ENCODE data around the gene VSTM1. TPM values are rescaled to one million over a fixed set of nuclear protein-coding genes. Genes with fewer than 3 reads are reported as not detected.
"Not testable (repeated sequence)": the region's sequence is repeated elsewhere in the genome, so short reads cannot be mapped to it uniquely, and the experiment has no call there.

The VSTM1 gene
- total RNA-seq, 8 experiments from 2014 or later: 1.7 TPM; not detected in 7

DNA sequence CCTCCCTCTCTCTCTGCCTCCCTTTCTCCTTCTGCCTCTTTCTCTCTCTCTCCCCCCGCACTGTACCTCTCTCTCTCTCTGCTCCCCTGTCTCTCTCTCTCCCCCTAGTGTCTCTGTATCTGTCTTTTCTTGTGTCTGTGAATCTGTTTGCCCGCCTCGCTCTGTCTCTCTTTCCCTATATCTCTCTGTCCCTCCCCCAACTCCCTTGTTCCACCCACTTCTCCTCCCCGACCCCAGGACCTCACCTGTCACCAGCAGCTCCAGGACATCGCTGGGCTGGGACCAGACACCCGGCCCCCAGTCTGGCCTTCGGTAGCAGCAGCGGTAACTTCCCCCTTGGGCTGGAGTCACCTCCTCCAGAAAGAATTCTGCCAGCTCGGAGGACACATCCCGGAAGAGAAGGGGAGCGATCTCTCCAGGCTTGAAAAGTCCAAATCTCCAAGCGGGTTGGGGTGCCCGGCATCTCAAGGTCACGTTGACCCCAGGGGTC is 33.0 kb upstream of the VSTM1 start:
- ATAC-seq (replicated peaks in 6 of 8): peak in 4 of 8 experiments; percentile 20 to 56 (median 42)
- H3K27ac ChIP-seq: no peak overlapping the region
- WGBS, 10 experiments: 0 to 60% (median 14%) methylated on average over 1 to 6 of the region's 14 CpGs; no CpG with 5 or more reads in 3 of the 10 experiments
- H3K4me1 ChIP-seq (replicated peaks in 1 of 2): peaks cover 0 to 6% of the 10 kb centered on the region in 2 donors
- H3K4me3 ChIP-seq: no peak overlapping the region
- in situ Hi-C loops (cut with MboI; ENCODE audit: low pct_unique_long_range_greater_than_20kb in 2 of 9, low sequenced_read_pairs in 9 of 9, unreplicated experiment in 9 of 9): no loop called here

DNA sequence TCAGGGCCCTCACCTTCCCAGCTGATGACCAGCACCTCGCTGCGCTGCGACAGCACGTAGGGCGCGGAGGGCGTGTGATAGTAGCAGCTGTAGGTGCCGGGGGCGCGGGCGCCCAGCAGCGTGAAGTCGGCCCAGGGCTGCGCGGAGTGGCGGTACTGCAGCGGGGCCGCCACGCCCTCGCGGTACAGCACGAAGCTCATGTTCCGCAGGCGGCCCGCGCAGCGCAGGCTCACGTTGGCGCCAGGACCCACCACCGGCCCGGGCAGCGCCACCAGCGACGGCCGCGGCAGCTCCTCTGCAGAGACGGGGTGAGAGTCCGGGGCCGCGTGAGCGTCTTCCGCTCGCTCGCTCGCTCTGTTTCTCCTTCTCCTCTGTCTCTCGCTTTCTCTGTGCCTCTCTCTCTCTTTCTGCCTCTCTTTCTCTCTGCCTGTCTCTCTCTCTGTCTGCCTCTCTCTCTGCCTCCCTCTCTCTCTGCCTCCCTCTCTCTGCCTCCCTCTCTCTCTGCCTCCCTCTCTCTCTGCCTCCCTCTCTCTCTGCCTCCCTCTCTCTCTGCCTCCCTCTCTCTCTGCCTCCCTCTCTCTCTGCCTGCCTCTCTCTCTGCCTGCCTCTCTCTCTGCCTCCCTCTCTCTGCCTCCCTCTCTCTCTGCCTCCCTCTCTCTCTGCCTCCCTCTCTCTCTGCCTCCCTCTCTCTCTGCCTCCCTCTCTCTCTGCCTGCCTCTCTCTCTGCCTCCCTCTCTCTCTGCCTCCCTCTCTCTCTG is 32.3 kb upstream of the VSTM1 start:
- H3K27ac ChIP-seq; H3K4me1 ChIP-seq (replicated peaks in 1 of 2); in situ Hi-C loops (cut with MboI; ENCODE audit: low pct_unique_long_range_greater_than_20kb in 2 of 9, low sequenced_read_pairs in 9 of 9, unreplicated experiment in 9 of 9): not testable (repeated sequence)
- H3K4me3 ChIP-seq: peak overlapping the region; percentile 6 to 25 (median 22)
- peak; percentile 84 to 94 (median 88) for ATAC-seq (replicated peaks in 6 of 8)
- 0 to 20% (median 5%) methylated on average over 4 to 17 of the region's 46 CpGs; no CpG with 5 or more reads in 6 of the 10 experiments for WGBS, 10 experiments

DNA sequence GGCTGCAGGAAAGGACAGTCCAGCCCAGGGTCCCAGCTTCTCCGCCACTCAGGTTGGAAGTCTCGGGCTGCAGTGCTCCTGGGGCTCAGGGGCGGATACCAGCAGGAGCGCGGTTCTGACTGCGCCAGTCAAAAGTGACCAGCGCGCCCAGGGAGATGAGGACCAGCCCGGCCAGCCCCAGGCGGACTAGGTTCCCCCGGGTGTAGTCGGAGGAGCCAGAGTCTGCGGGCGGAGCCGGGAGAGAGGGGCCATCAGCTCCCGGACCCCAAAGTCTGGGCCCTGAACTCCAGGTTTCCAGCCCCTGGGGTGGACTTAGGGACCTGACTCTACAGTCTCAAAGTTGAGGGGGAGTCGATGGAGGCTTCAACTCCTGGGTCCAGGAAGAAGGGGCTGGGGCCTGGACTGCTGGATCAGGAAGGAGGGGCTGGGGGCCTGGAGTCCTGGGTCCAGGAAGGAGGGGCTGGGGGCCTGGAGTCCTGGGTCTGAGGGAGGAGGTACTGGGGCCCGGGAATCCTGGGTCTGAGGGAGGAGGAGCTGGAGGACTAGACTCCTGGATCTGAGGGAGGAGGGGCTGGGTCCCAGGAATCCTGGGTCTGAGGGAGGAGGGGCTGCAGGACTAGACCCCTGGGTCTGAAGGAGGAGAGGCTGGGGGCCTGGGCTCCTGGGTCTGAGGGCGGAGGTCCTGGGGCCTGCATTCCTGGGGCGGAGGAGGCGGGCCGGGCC is 31.6 kb upstream of the VSTM1 start:
- peak overlapping the region in 4 of 5 donors; percentile 10 to 25 (median 24) for H3K4me3 ChIP-seq
- 73 to 80% (median 78%) methylated on average over 3 to 14 of the region's 22 CpGs; no CpG with 5 or more reads in 7 of the 10 experiments for WGBS, 10 experiments
- ATAC-seq (replicated peaks in 6 of 8): no peak

DNA sequence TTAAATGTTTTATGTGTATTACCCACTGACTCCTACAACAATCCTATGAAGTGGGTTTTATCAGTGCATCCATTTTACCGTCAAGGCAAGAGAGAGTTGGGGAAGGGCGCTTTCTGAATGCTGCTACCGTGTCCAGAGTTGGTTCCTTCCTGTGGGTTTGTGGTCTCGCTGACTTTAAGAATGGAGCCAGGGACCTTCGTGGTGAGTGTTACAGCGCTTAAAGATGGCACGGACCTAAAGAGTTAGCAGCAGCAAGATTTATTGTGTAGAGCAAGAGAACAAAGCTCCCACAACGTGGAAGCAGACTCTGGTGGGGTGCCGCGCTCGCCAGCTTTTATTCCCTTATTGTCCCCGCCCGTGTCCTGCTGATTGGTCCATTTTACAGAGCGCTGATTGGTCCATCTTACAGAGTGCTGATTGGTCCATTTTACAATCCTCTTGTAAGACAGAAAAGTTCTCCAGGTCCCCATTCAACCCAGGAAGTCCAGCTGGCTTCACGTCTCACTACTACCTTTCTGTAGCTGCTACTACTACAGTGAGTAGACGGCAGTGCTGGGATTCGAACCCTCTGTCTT is 30.8 kb upstream of the VSTM1 start:
- H3K27ac ChIP-seq: no peak overlapping the region
- WGBS, 10 experiments: 75 to 100% (median 90%) methylated on average over 1 to 14 of the region's 17 CpGs; no CpG with 5 or more reads in 2 of the 10 experiments
- H3K4me3 ChIP-seq: no peak overlapping the region
- H3K4me1 ChIP-seq (replicated peaks in 1 of 2): peaks cover 0 to 6% of the 10 kb centered on the region in 2 donors
- ATAC-seq (replicated peaks in 6 of 8): no peak
- in situ Hi-C loops (cut with MboI; ENCODE audit: low pct_unique_long_range_greater_than_20kb in 2 of 9, low sequenced_read_pairs in 9 of 9, unreplicated experiment in 9 of 9): no loop called here

More for the DNA sequence above, 31.6 kb upstream of the VSTM1 start:
- in situ Hi-C loops (cut with MboI; ENCODE audit: low pct_unique_long_range_greater_than_20kb in 2 of 9, low sequenced_read_pairs in 9 of 9, unreplicated experiment in 9 of 9): no loop called here
- Histone ChIP-seq H3K4me1 (replicated peaks in 1 of 2) (peaks cover 0 to 6% of the 10 kb centered on the region in 2 donors), H3K27ac (no peak overlapping the region)

DNA sequence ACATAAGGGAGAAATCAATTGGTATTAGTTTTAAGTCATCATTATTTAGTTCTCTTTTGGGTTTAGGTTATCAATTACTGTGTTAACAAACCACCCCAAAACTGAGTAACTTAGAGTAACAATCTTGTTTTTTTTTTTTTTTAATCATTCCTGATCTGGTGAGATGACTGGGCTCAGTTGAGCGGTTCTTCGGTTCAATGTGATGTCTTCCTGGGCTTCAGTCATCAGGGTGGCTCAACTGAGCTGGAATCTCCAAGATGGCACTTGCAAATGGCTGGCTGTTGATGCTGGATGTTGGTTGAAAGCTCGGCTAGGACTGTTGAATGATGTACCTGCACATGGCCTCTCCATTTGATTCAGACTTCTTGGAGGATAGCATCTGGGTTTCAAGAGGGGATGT is 20.7 kb upstream of the VSTM1 start:
- no peak overlapping the region for H3K27ac ChIP-seq
- no peaks in the 10 kb centered on the region for H3K4me1 ChIP-seq (replicated peaks in 1 of 2)
- no peak for ATAC-seq (replicated peaks in 6 of 8)
- in situ Hi-C loops (cut with MboI; ENCODE audit: low pct_unique_long_range_greater_than_20kb in 2 of 9, low sequenced_read_pairs in 9 of 9, unreplicated experiment in 9 of 9): no loop called here
- 0 to 100% (median 52%) methylated on average over 1 to 3 of the region's 3 CpGs; no CpG with 5 or more reads in 4 of the 10 experiments for WGBS, 10 experiments
- no peak overlapping the region for H3K4me3 ChIP-seq

DNA sequence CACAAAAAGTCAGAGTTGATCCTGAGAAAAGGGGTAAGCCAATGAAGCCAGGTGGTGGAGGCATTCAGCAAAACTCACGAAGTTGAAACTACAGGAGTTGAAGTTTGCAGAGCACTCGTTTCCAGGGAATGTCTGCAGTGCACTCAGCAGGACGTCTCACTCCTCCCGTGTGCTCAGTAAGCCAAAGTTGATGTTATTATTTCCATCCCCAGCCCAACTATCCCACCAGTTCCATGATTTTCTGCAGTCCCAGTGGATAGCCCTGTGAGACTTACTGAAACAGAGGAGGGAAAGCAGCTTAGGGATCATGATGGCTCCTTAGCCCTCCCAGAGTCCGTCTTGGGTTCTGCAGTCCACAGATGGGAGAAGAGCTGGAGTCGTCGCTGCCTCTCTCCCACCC is 17.3 kb upstream of the VSTM1 start, which contains the start of gene TARM1:
Gene TARM1, minus strand, starts transcription at position 334 of the 400 bp plus-strand sequence. Its CDS starts 25 bp downstream, at position 309.
- 67 to 100% (median 86%) methylated on average over 1 to 6 of the region's 7 CpGs; no CpG with 5 or more reads in 2 of the 10 experiments for WGBS, 10 experiments
- Histone ChIP-seq H3K27ac (no peak within 1 kb of the TSS), H3K4me1 (replicated peaks in 1 of 2) (no peaks in the 10 kb centered on the region), H3K4me3 (no peak within 1 kb of the TSS)
- no peak for ATAC-seq (replicated peaks in 6 of 8)
- in situ Hi-C loops (cut with MboI; ENCODE audit: low pct_unique_long_range_greater_than_20kb in 2 of 9, low sequenced_read_pairs in 9 of 9, unreplicated experiment in 9 of 9): no loop called here

DNA sequence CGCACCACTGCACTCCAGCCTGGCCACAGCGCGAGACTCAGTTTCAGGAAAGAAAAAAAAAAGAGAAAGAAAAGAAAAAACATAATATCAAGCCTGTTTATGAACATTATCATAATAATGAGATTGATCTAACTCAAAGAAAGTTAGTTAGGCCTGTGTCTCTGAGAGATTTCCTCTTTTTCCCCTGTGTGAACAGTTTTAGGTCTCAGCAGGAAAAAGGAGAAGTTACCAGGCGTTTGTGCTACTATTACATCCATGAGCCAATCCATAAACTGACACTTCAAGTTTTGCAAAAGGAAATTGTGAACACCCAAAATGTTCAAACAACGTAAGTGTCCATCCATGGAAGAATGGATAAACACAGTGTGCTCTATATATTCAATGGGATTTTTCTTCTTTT is 13.6 kb upstream of the VSTM1 start:
- Histone ChIP-seq H3K27ac (no peak overlapping the region), H3K4me1 (replicated peaks in 1 of 2) (no peaks in the 10 kb centered on the region), H3K4me3 (no peak overlapping the region)
- 32 to 100% (median 80%) methylated on average over 1 to 5 of the region's 5 CpGs for WGBS, 10 experiments
- ATAC-seq (replicated peaks in 6 of 8): no peak
- in situ Hi-C loops (cut with MboI; ENCODE audit: low pct_unique_long_range_greater_than_20kb in 2 of 9, low sequenced_read_pairs in 9 of 9, unreplicated experiment in 9 of 9): no loop called here

DNA sequence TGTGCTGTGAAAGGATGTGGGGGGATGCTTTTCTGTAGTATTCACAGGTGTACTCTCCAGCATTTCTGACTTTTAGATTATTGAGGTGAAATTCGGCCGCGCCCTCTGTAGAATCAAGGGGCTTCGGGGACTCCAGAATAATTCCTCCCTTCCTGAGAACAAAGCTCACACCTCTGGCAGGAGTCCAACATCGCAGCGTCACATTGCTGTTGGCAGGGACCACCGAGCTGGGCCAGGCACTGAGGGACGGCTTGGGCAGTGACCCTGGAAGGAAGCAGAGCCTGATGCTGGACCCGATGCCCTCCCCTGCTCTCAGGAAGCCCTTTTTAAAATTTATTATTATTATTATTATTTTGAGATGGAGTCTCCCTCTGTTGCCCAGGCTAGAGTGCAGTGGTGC is 11.2 kb upstream of the VSTM1 start:
- Histone ChIP-seq H3K4me1 (replicated peaks in 1 of 2) (no peaks in the 10 kb centered on the region), H3K27ac (no peak overlapping the region), H3K4me3 (no peak overlapping the region)
- in situ Hi-C loops (cut with MboI; ENCODE audit: low pct_unique_long_range_greater_than_20kb in 2 of 9, low sequenced_read_pairs in 9 of 9, unreplicated experiment in 9 of 9): no loop called here
- ATAC-seq (replicated peaks in 6 of 8): no peak
- WGBS, 10 experiments: 20 to 81% (median 71%) methylated on average over 1 to 7 of the region's 9 CpGs; no CpG with 5 or more reads in 4 of the 10 experiments

DNA sequence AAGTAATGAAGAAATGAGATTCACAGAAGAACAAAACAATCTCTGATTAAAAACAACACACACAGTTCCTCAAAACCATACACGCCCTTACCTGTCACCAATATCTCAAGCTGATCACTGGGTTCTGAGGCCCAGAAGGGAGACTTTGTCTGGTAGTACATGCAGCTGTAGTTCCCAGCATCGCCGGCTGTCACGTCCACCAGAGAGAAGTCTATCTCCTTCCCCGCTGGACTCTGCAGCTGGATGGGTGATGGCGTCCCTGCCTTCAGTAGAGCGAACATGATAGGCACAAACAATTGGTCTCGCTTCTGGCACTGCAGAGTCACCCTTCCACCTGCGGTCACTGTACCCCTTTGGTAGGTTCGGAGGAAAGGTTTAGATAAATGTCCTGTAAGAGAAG is 10.1 kb upstream of the VSTM1 start:
- in situ Hi-C loops (cut with MboI; ENCODE audit: low pct_unique_long_range_greater_than_20kb in 2 of 9, low sequenced_read_pairs in 9 of 9, unreplicated experiment in 9 of 9): no loop called here
- 51 to 93% (median 74%) methylated on average over 1 to 8 of the region's 10 CpGs; no CpG with 5 or more reads in 2 of the 10 experiments for WGBS, 10 experiments
- H3K4me3 ChIP-seq: no peak overlapping the region
- no peaks in the 10 kb centered on the region for H3K4me1 ChIP-seq (replicated peaks in 1 of 2)
- H3K27ac ChIP-seq: no peak overlapping the region
- no peak for ATAC-seq (replicated peaks in 6 of 8)

DNA sequence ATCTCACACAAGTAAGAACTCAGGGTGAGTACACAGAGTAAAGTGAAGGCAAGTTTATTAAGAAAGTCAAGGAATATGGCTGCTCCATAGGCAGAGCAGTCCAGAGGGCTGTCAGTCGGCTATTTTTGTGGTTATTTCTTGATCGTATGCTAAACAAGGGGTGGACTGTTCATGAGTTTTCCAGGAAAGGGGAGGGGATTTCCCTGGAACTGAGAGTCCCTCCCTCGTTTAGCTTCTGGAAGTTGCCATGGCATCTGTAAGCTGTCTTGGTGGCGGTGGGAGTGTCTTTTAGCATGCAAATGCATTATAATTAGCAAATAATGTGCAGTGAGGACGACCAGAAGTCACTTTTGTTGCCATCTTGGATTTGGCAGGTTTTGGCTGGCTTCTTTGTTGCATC is 5.8 kb upstream of the VSTM1 start:
- 0 to 67% (median 10%) methylated on average over 1 to 4 of the region's 5 CpGs; no CpG with 5 or more reads in 5 of the 10 experiments for WGBS, 10 experiments
- H3K27ac ChIP-seq: no peak overlapping the region
- no peaks in the 10 kb centered on the region for H3K4me1 ChIP-seq (replicated peaks in 1 of 2)
- in situ Hi-C loops (cut with MboI; ENCODE audit: low pct_unique_long_range_greater_than_20kb in 2 of 9, low sequenced_read_pairs in 9 of 9, unreplicated experiment in 9 of 9): no loop called here
- peak in 2 of 8 experiments; percentile 51 to 55 for ATAC-seq (replicated peaks in 6 of 8)
- no peak overlapping the region for H3K4me3 ChIP-seq

DNA sequence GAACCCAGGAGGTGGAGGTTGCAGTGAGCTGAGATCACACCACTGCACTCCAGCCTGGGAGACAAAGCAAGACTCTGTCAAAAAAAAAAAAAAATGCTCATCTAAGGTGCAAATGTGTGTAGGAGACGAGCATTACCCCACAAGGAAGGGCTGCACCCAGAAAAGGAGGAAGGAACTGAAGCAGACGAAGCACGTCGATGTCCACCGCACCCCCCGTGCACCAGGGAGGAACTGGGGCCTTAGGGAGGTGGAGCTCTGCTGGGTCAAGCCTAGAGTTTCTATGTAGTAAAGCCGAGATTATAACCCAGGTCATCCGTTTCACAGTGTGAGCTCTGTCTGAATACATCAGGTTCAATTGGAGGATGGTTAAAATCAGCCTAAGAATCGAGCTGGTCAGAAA is 1.1 kb downstream of the VSTM1 start:
- in situ Hi-C loops (cut with MboI; ENCODE audit: low pct_unique_long_range_greater_than_20kb in 2 of 9, low sequenced_read_pairs in 9 of 9, unreplicated experiment in 9 of 9): no loop called here
- 40 to 93% (median 66%) methylated on average over 2 to 7 of the region's 9 CpGs; no CpG with 5 or more reads in 4 of the 10 experiments for WGBS, 10 experiments
- Histone ChIP-seq H3K4me1 (replicated peaks in 1 of 2) (no peaks in the 10 kb centered on the region), H3K27ac (no peak overlapping the region), H3K4me3 (no peak overlapping the region)
- ATAC-seq (replicated peaks in 6 of 8): no peak

DNA sequence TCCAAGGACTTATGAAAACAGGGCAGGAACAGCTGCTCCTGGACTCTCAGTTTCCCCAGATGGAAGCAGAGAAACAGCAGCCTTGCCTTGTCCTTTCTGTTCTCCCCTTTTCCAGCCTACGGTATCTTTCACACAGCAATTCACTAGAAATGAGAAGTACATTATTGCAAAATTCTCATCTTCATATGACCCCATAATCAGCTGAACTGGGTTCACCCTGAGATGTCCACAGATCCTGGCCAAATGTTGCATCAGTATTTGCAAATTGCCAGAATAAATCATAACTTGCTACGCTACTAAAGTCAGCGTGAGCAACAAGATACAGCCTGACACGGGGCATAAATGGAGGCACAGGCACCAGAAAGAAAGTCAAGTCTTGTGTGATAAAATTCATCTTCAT is 16.1 kb downstream of the VSTM1 start:
- 20 to 100% (median 60%) methylated on average over 2 to 3 of the region's 4 CpGs; no CpG with 5 or more reads in 2 of the 10 experiments for WGBS, 10 experiments
- no peak for ATAC-seq (replicated peaks in 6 of 8)
- in situ Hi-C loops (cut with MboI; ENCODE audit: low pct_unique_long_range_greater_than_20kb in 2 of 9, low sequenced_read_pairs in 9 of 9, unreplicated experiment in 9 of 9): loop anchor here in 1 of 9 experiments (25.0 kb wide), 1 partner anchor 235 kb away; the partner anchor contains the start of gene NLRP12

DNA sequence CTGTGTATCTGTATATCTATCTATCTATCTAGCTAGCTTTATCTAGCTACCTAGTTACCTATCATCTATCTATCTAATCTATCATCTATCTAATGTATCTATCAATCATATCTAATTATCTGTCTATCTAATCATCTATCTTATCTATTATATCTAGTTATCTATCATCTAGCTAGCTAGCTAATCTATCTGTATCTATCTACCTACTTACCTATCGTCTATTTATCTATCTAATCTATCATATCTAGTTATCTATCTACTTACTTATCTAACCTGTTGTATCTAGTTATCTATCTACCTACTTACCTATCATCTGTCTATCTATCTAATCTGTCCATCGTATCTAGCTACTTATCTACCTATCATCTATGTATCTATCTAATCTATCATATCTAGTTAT is 17.9 kb downstream of the VSTM1 start:
- no peak for ATAC-seq (replicated peaks in 6 of 8)
- H3K4me1 ChIP-seq (replicated peaks in 1 of 2): no peaks in the 10 kb centered on the region
- WGBS, 10 experiments: 18 to 100% (median 71%) methylated on average over 1 to 2 of the region's 2 CpGs
- no peak overlapping the region for H3K4me3 ChIP-seq
- no peak overlapping the region for H3K27ac ChIP-seq
- in situ Hi-C loops (cut with MboI; ENCODE audit: low pct_unique_long_range_greater_than_20kb in 2 of 9, low sequenced_read_pairs in 9 of 9, unreplicated experiment in 9 of 9): loop anchor here in 1 of 9 experiments (25.0 kb wide), 1 partner anchor 233 kb away; the partner anchor contains the start of gene NLRP12

More for the DNA sequence above, 16.1 kb downstream of the VSTM1 start:
- H3K4me1 ChIP-seq (replicated peaks in 1 of 2): no peaks in the 10 kb centered on the region
- no peak overlapping the region for H3K4me3 ChIP-seq
- H3K27ac ChIP-seq: no peak overlapping the region

Measured in motor neuron (in vitro differentiated cells).